Left lung (tissue), 14 donors: ENCODE measurements around the gene PRSS57. TPM values are rescaled to one million over a fixed set of nuclear protein-coding genes. Genes with fewer than 3 reads are reported as not detected.
"Not testable (repeated sequence)": the region's sequence is repeated elsewhere in the genome, so short reads cannot be mapped to it uniquely, and the experiment has no call there.

Source experiments
- ATAC-seq: fragments of 200-7000 bp; cut with Tn5 transposase; one replicate; pipeline ENCODE4 v1.9.1; 2020; ENCODE audit warnings: moderate library complexity
- DNase-seq, 4 donors: peaks; one replicate each; pipeline ENCODE4 v3.0.0-alpha.2; 2013 to 2020
- H3K27ac ChIP-seq, 2 donors: fragments of 200-600 bp; sonication (generic) in 1 of 2; one replicate each; pipeline versions ENCODE4 v1.5.0 to v1.8.0; 2020 to 2021
- H3K27me3 ChIP-seq, 2 donors: fragments of 200-600 bp; sonication (generic) in 1 of 2; one replicate each; pipeline versions ENCODE4 v1.5.0 to v1.8.0; 2020 to 2021
- H3K36me3 ChIP-seq, 2 donors: fragments of 200-600 bp; sonication (generic) in 1 of 2; one replicate each; pipeline versions ENCODE4 v1.5.0 to v1.8.0; 2020 to 2021
- H3K4me1 ChIP-seq, 2 donors: fragments of 200-600 bp; one replicate each; pipeline ENCODE4 v1.8.0; 2021
- H3K4me3 ChIP-seq, 2 donors: fragments of 200-600 bp; sonication (generic) in 1 of 2; one replicate each; pipeline versions ENCODE4 v1.5.0 to v1.8.0; 2020 to 2021; ENCODE audit warnings: mild to moderate bottlenecking in 1 of 2
- H3K9me3 ChIP-seq, 2 donors: fragments of 200-600 bp; sonication (generic) in 1 of 2; one replicate each; pipeline versions ENCODE4 v1.5.0 to v1.8.0; 2020 to 2021
- intact Hi-C, 2 donors: fragments of 100-400 bp; cut with DNase I; formaldehyde crosslinking; loops; one replicate each; pipeline versions ENCODE4 v1.11.2 to v1.14.2; 2022
- long read RNA-seq, 12 donors: library from polyadenylated mRNA in 2 of 12; unstranded in 2 of 12; transcript quantifications; one replicate each; pipeline ENCODE4 v2.0.0 and lab custom pipeline, GENCODE V29; 2019 to 2026
- polyA plus RNA-seq, 6 donors: library from polyadenylated mRNA; unstranded; fragments of 120-200 nt; gene quantifications; one replicate each; pipeline ENCODE4 v1.2.1, GENCODE V29; 2013; ENCODE audit not compliant: insufficient read length in 6 of 6
- total RNA-seq, 2 donors: library from RNA; stranded (reverse); fragmentation: NEBNext Ultra II Directional; extraction: Animal tissue kit (Norgen Biotek cat#: 25700); gene quantifications; one replicate each; pipeline ENCODE4 v1.2.1, GENCODE V29; 2021
- TF ChIP-seq, protein P1 (sequence below), 2 donors: fragments of 200-600 bp; sonication (generic) in 1 of 2; IDR thresholded peaks; one replicate each; pipeline versions ENCODE4 v1.5.0 to v1.8.0; 2021; ENCODE audit warnings: antibody characterized with exemption in 2 of 2
- donor health status: DM: no; HTN: yes; CAD: no.
- donor health status: DM: no; HTN: no; CAD: no.

The PRSS57 gene
- total RNA-seq (not detected), polyA plus RNA-seq (under 1 TPM; 0.15 to 0.50 (median 0.29) TPM)
- long read RNA-seq, donor 1 = 0 reads
- long read RNA-seq, donor 2 = 0 reads
- long read RNA-seq, donor 3 = 0 reads
- long read RNA-seq, donor 4 = 0 reads
- long read RNA-seq, donor 5, partial matches to known transcripts = 5 of 15 reads
- long read RNA-seq, donor 5, other reads (novel, unspliced or antisense) = 10 of 15 reads
- long read RNA-seq, donor 6, partial matches to known transcripts = 0 of 1 reads
- long read RNA-seq, donor 6, other reads (novel, unspliced or antisense) = 0 of 1 reads
- long read RNA-seq, donor 7 = 0 reads
- long read RNA-seq, donor 8, partial matches to known transcripts = 573 of 573 reads
- long read RNA-seq, donor 8, other reads (novel, unspliced or antisense) = 0 of 573 reads
- long read RNA-seq, donor 9 = 0 reads
- long read RNA-seq, donor 10 = 0 reads
- long read RNA-seq, donor 11 = 0 reads
- long read RNA-seq, donor 12 = 0 reads

GRCh38 chr19:695352-695949 is at the start of gene PRSS57:
PRSS57 (minus strand) TSS chr19:695452; CDS start chr19:695430, 22 bp downstream.
- Histone ChIP-seq H3K9me3 (no peaks in the 10 kb centered on the region), H3K27ac (no peak within 1 kb of the TSS), H3K27me3 (peaks cover 0 to 19% of the 10 kb centered on the region in 2 donors), H3K4me1 (peaks cover 0 to 26% of the 10 kb centered on the region in 2 donors), H3K4me3 (no peak within 1 kb of the TSS), H3K36me3 (no peaks in the 10 kb centered on the region)
- ATAC-seq (no peak), DNase-seq (no peak)
- intact Hi-C loops = no loop called here
- TF ChIP-seq, protein P1, sequence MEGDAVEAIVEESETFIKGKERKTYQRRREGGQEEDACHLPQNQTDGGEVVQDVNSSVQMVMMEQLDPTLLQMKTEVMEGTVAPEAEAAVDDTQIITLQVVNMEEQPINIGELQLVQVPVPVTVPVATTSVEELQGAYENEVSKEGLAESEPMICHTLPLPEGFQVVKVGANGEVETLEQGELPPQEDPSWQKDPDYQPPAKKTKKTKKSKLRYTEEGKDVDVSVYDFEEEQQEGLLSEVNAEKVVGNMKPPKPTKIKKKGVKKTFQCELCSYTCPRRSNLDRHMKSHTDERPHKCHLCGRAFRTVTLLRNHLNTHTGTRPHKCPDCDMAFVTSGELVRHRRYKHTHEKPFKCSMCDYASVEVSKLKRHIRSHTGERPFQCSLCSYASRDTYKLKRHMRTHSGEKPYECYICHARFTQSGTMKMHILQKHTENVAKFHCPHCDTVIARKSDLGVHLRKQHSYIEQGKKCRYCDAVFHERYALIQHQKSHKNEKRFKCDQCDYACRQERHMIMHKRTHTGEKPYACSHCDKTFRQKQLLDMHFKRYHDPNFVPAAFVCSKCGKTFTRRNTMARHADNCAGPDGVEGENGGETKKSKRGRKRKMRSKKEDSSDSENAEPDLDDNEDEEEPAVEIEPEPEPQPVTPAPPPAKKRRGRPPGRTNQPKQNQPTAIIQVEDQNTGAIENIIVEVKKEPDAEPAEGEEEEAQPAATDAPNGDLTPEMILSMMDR (IDR thresholded peaks at IDR 0.05) = no peak

DNA sequence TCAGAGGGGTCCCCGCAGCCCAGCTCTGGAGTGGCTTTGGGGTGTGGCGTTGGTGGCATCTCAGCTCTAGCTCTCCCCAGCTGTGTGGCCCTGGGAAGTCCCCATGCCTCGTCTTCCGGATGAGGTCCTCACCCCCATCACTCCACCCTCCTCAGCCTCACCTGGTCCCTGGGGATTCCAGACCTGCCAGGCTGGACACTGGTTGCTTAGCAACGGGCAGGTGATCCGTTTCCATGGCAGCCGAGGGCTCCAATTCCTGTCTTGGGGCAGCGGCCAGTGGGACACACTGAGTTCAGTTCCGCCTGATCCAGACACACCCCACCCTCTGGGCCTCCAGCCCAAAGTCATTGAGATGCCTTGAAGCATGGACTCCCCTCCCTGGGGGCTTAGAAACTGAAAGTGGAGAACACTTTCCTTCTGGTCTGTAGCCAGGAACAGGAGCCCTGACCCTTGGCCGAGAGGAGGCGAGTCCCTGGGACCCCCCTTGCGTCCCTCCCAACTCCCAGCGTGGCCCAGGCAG is 48.0 kb upstream of the PRSS57 start:
- Histone ChIP-seq H3K4me3 (no peak overlapping the region), H3K27me3 (no peaks in the 10 kb centered on the region), H3K4me1 (no peaks in the 10 kb centered on the region), H3K36me3 (no peaks in the 10 kb centered on the region), H3K9me3 (peaks cover 0 to 19% of the 10 kb centered on the region in 2 donors), H3K27ac (no peak overlapping the region)
- intact Hi-C loops = no loop called here
- TF ChIP-seq, protein P1 (IDR thresholded peaks at IDR 0.05) = no peak
- DNase-seq (peak in 1 of 4 donors; percentile 74), ATAC-seq (peak; percentile 7)

- Histone ChIP-seq H3K27me3 (no peaks in the 10 kb centered on the region), H3K27ac (no peak overlapping the region), H3K4me1 (no peaks in the 10 kb centered on the region), H3K36me3 (no peaks in the 10 kb centered on the region), H3K4me3 (no peak overlapping the region), H3K9me3 (peaks cover 0 to 13% of the 10 kb centered on the region in 2 donors)
- DNase-seq (no peak), ATAC-seq (no peak)
- TF ChIP-seq, protein P1 (IDR thresholded peaks at IDR 0.05) = no peak
- intact Hi-C loops = no loop called here
Measured at GRCh38 chr19:742540-743075, 47.4 kb upstream of the PRSS57 start.

- TF ChIP-seq, protein P1 (IDR thresholded peaks at IDR 0.05) = no peak
- no peak for ATAC-seq
Measured at GRCh38 chr19:741506-742131, 46.4 kb upstream of the PRSS57 start.

DNA sequence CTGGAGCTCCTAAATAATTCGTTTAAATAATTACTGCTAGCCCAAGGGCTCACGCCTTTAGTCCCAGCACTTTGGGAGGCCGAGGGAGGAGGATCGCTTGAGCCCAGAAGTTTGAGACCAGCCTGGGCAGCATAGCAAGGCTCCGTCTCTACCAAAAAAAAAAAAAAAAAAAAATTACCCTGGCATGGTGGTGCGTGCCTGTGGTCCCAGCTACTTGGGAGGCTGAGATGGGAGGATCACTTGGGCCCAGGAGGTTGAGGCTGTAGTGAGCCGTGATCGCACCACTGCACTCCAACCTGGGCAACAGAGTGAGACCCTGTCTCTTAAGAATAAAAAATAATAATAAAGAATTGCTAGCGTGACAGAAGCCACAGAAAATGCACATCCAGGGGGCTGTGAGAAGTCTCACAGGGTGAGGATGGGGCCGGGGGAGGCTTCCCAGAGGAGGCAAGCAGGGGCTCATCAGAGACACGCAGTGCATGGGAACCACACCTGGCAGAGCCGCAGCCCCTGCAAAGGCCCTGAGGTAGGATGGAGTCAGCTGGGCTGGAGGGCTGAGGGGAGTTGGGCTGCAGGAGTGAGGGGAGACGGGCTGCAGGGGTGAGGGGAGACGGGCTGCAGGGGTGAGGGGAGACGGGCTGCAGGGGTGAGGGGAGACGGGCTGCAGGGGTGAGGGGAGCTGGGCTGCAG is 45.7 kb upstream of the PRSS57 start:
- H3K27ac ChIP-seq, H3K9me3 ChIP-seq, H3K36me3 ChIP-seq, DNase-seq, H3K27me3 ChIP-seq, intact Hi-C loops, ATAC-seq, H3K4me1 ChIP-seq, H3K4me3 ChIP-seq: not testable (repeated sequence)

More at GRCh38 chr19:741506-742131, 46.4 kb upstream of the PRSS57 start:
- Histone ChIP-seq H3K36me3 (no peaks in the 10 kb centered on the region), H3K27ac (no peak overlapping the region), H3K27me3 (no peaks in the 10 kb centered on the region), H3K4me3 (no peak overlapping the region), H3K4me1 (no peaks in the 10 kb centered on the region), H3K9me3 (peaks cover 0 to 6% of the 10 kb centered on the region in 2 donors)
- DNase-seq = no peak
- intact Hi-C loops = no loop called here
